RPMI7951 (cell line): ENCODE results near the gene EPN1. TPM values are rescaled to one million over a fixed set of nuclear protein-coding genes. Genes with fewer than 3 reads are reported as not detected.

Experiments used
- DNase-seq: peaks from one replicate; pipeline ENCODE4 v3.0.0-alpha.2; 2012; ENCODE audit warnings: low read depth
- total RNA-seq: library from RNA; depleted of rRNA; stranded (reverse); fragments of >200 nt; shearing (Covaris generic); gene quantifications from 2 replicates; pipeline ENCODE4 v1.2.3, GENCODE V29; 2014

EPN1 gene
- total RNA-seq, 1 experiment from 2014 or later = 26.0 TPM

GRCh38 chr19:55679343-55680257 is 4.6 kb downstream of the EPN1 start:
- no peak for DNase-seq

GRCh38 chr19:55680339-55681130 is 5.5 kb downstream of the EPN1 start:
- no peak for DNase-seq

GRCh38 chr19:55681131-55682092 is 6.4 kb downstream of the EPN1 start:
- DNase-seq = no peak

DNA sequence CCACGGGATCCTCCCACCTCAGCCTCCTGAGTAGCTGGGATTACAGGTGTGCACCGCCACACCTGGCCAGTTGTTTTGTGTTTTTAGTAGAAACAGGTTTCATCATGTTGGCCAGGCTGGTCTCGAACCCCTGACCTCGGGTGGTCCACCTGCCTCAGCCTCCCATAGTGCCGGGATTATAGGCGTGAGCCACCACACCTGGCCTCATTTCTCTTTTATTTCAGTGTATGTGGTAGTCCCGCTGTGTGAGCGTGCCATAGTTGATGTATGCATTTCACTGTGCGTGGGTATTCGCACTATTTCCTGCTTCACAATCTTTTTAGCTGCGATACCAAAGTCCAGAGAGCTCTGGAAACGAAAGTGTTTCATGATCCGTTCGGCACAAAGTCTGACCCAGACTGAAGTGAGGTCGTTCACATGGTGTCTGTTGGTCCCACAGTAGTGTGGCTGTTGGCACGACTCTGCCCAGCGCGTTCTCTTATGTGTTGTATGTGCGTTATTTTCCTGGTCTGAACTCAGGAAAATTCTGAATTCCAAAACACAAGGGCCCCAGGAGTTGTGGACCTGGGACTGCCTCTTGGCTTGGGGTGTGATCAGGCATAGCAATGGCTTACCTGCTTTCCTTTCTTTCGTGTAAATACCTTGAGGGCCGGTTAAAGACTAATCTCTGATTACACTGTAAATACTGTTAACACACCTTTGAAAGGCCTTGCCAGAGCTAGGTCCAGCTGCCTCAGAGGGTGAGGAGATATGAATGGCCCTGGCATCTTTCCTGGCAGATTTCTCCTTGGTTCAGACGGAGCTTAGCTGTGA is 8.6 kb downstream of the EPN1 start:
- DNase-seq = no peak

DNA sequence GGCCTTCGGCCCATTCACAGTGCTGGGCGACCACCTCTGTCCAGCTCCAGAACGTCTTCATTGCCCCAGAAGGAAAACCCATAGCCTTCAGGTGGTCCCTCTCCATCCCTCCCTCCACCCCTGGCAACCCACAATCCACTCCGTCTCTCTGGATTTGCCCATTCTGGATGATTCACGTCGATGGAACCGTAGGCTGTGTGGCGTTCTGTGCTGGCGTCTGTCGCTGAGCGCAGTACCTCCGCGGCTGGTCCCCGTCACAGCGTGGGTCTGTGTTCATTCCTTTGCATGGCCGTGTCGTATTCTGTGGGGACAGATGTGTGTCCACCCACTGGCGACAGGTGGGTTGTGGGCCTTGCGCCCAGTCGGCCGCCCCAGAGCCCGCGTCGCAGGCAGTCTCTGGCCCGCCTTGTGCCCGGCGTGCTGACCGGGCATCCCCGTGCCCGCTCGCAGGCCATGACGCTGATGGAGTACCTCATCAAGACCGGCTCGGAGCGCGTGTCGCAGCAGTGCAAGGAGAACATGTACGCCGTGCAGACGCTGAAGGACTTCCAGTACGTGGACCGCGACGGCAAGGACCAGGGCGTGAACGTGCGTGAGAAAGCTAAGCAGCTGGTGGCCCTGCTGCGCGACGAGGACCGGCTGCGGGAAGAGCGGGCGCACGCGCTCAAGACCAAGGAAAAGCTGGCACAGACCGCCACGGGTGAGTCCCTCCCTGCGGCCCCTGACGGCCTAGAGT is 10.1 kb downstream of the EPN1 start:
- no peak for DNase-seq

DNA sequence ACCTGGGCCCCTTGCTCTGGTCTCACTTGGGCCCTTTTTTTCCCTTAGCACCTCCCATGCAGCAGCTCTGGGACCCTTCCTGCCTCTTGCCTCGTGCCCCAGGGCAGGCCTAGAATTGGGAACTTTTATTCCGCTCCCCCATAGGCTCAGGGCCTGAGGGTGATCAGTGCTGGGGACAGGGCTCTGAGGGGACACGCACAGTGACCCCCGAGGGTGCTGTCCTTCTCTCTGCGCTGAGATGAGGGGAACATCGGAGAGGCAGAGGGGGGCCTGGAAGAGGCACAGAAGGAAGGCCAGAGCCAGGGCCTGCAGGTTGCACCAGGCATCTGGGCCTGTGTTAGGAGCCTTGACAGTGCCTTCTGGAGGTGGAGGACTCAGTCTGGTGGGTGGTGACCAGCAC is 10.8 kb downstream of the EPN1 start:
- DNase-seq = no peak

DNA sequence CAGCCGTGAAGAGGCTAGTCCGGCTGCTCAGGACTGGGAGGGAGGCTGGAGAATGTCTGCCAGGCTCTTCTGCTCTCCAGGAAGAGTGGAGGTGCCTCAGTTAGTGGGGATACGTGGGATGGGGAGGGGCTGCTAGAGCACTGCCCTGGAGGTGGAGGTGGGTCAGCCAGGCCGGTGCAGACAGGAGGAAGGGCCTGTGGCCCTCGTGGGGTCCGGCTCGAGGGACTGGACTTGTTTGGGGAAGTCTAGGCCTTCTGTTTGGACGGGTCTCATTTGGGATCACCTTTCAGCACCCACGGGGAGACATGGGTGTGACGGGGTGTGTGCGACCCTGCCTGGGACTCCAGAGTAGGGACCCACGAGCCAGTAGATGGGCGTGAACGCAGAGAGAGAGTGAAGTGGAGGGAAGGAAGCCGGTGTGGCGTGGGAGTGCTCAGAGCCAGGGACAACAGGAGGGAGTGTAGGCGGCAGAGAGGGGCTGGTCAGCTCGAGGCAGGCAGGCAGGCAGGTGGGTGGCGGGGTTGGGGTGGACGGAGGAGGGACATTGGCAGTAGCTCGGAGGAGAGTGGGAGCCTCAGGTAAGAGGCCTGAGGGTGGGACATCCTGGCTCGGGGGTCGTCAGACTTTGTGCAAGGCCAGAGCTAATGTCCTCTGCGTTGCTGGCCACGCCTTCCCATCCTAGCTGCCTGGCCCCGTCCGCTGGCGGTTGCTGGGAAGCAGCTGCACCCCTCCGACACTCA is 11.5 kb downstream of the EPN1 start:
- DNase-seq = no peak

- DNase-seq = no peak
Measured at GRCh38 chr19:55687281-55688201, 12.5 kb downstream of the EPN1 start.

DNA sequence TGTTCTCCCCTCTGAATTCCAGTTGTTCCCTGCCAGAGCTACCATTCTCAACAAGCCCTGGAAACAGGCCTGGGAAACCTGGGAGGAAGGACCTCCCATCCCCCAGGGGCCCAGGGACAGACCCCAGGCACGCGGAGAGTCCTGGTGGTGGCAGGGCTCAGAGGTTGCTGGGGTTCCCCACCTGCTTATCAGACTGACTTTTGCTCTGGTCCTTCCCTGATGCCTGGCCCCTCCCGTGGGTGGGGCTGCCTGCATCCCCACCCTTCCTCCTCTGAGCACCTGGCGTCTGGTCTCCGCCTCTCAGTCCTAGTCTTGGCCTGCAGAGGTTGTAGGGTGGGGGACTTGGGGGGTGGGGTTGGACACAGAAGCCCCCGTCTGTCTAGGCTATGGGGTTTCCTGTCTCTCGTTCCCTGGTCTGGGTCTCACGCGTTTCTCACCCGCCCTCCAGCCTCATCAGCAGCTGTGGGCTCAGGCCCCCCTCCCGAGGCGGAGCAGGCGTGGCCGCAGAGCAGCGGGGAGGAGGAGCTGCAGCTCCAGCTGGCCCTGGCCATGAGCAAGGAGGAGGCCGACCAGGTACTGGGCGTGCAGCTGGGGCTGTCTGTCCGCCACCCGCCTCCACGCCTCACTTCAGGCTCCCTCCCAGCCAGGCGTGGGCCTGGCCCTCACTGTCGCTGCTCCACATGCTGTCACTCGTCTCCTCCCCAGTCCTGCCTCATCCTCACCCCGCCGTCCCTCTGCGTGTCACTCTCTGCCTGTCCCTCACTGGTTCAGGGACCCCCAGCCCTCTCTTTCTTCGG is 13.6 kb downstream of the EPN1 start:
- no peak for DNase-seq

DNA sequence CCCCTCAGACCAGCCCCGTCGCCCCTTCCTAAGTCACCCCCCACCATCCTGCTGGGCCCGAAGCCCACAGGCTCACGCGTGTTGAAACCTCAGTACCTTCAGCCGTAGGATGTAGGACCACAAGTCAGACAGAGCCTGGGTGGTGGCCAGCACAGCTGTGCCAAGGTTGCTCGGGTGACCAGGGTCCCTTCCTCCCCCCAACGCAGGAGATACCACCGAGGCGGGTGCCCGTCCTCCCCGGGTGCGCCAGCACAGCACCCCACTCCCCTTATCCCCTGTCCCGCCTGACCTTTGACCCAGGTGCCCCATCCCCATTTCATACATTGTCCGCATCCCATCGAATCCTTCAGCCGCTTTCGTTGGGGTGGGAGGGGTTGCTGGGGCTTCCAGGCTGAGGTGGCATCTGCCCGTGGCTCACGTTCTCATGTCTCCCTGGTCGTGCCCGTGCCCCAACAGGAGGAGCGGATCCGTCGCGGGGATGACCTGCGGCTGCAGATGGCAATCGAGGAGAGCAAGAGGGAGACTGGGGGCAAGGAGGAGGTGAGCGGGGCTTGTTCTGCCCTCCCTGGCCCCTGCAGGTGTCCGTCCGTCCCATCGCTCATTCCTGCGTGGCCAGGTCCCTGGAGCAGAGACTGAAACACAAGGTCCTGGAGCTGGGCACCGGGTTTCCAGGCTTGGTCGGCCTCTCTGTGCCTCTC is 14.5 kb downstream of the EPN1 start:
- no peak for DNase-seq

- no peak for DNase-seq
Measured at GRCh38 chr19:55690109-55690768, 15.2 kb downstream of the EPN1 start.

DNA sequence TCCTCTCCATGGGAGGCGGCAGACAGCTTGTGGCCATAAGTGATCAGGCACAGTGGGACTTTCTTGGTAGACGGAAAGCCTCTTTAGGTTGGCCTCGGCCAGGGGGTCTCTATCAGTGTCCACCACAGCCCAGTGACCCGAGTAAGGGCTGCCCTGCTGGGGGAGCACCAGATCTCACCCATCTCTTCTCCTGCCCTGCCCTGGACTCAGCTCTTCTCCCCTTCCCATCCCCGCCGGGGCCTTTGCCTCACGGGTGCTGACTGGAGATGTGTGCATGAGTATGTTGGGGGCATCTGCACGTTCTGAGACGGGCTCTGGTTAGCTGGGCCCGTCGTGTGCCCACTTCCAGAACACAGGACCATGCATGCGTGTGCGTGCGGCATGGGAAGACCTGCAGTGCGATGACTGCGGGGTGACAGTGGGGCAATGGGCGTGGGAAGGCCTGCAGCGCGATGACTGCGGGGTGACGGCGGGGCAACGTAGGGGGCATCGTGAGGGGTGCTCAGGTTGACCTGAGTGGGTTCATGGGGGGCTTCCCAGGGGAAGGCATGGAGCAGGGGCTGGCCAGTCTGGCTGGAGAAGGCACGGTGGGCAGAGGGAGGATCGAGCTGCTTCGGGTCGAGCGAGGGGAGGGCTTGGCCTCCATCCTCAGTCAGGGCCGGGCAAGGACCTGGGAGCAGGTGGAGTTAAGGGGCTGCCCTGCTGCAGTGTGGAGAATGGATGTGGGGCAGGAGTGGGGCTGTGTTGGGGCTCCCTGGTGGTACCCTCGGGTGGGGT is 15.9 kb downstream of the EPN1 start:
- DNase-seq = no peak

DNA sequence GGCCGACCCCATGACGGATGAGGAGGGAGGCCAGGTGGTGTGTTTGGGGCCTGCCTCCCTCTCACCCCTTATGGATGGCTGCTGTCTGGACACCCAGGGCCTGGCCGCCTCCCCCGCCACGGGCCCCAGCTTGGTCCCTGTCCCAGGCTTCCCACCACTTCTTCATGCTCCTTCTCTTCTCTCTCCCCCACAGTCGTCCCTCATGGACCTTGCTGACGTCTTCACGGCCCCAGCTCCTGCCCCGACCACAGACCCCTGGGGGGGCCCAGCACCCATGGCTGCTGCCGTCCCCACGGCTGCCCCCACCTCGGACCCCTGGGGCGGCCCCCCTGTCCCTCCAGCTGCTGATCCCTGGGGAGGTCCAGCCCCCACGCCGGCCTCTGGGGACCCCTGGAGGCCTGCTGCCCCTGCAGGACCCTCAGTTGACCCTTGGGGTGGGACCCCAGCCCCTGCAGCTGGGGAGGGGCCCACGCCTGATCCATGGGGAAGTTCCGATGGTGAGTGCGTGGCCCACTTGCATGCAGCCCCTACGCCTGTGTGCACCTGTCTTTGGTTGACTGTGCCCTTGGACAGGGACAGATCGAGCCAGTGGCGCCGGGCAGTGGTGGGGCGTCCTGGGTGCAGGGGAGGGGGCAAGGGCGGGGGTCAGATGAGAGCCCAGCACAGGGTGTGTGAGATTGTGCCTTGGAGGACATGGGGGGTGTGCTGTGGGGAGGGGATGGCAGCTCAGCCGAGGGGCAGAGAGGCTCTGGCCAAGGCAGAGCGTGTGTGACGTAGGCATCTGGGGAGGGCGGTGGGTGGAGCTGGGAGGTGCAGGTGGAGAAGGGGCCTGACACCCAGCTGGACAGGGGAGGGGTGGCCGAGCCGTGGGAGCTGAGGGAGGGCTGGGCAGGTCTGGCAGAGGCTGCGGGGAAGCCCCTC is 16.8 kb downstream of the EPN1 start:
- DNase-seq = no peak

DNA sequence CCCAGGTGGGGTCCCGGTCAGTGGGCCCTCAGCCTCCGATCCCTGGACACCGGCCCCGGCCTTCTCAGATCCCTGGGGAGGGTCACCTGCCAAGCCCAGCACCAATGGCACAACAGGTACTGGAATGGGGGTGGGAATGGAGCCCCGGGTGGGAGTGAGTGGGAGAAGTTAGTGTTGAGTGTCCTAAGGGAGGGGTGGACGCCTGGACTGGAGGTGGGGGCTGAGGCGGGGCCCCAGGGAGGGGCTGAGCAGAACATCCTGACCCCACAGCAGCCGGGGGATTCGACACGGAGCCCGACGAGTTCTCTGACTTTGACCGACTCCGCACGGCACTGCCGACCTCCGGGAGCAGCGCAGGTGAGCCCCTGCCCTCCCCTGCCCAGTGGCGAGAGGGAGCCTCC is 17.7 kb downstream of the EPN1 start:
- no peak for DNase-seq
